Measurements from ENCODE around the gene GPHN.

GPHN gene

GRCh38 chr14:66955159-66955558 is 447.2 kb downstream of the GPHN start:
- no peak for DNase-seq (ENCODE audit: low spot score in 2 of 2)
- Histone ChIP-seq H3K4me3 (no peak overlapping the region), H3K9me3 (no peaks in the 10 kb centered on the region), H3K36me3 (replicated peaks) (no peaks in the 10 kb centered on the region), H3K27me3 (ENCODE audit: low read depth) (no peaks in the 10 kb centered on the region), H3K4me1 (no peaks in the 10 kb centered on the region)
- in situ Hi-C loops (cut with MboI; ENCODE audit: low sequenced_read_pairs), result no loop called here

DNA sequence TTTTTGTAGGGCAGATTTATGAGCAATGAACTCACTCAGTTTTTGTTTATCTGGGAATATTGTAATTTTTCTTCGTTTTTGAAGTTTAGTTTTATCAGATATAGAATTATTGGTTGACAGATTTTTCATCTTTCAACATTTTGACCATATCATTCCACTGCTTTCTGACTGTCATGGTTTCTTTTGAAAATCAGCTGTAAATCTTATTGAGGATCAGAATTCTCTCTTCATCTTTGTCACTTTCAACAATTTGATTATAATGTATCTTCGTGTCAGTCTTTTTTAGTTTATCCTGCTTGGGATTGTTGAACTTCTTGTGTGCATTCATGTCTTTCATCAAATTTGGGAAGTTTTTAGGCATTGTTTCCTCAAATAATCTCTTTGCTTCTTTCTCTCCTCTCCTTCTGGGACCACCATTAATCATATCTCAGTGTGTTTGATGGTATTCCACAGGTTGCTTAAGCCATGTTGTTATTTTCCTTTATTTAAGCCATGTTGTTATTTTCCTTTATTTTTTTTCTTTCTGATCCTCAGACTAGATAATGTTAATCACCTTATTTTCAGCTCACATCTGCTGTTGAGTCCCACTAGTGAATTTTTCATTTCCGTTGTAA is 451.6 kb downstream of the GPHN start:
- Histone ChIP-seq H3K36me3 (replicated peaks) (no peaks in the 10 kb centered on the region), H3K4me1 (no peaks in the 10 kb centered on the region), H3K9me3 (no peaks in the 10 kb centered on the region), H3K27me3 (ENCODE audit: low read depth) (no peaks in the 10 kb centered on the region), H3K4me3 (no peak overlapping the region)
- DNase-seq (ENCODE audit: low spot score in 2 of 2), result no peak
- in situ Hi-C loops (cut with MboI; ENCODE audit: low sequenced_read_pairs), result no loop called here

DNA sequence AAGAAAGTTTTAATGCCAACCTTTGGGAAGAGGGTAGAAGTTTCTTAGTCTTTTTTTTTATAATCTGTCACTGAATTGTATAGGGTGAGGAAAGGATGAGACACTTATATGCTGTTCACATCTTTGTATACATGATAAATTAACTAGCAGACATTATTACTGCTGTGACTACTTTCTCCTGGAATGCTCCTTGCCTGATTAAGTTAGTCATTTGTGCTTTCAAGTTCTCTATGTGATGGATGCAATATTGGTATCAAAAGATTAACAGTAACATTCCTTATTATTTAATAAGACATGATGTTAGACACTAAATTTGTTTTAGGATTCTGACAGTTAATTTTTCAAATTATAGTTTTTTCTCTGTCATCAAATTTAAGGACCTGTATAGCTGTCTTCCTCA is 457.9 kb downstream of the GPHN start:
- no peak for DNase-seq (ENCODE audit: low spot score in 2 of 2)

GRCh38 chr14:66972469-66972868 is 464.5 kb downstream of the GPHN start:
- in situ Hi-C loops (cut with MboI; ENCODE audit: low sequenced_read_pairs), result no loop called here
- Histone ChIP-seq H3K36me3 (replicated peaks) (no peaks in the 10 kb centered on the region), H3K9me3 (no peaks in the 10 kb centered on the region)

More for the DNA sequence above, 457.9 kb downstream of the GPHN start:
- Histone ChIP-seq H3K4me1 (no peaks in the 10 kb centered on the region), H3K4me3 (no peak overlapping the region), H3K36me3 (replicated peaks) (no peaks in the 10 kb centered on the region), H3K9me3 (no peaks in the 10 kb centered on the region), H3K27me3 (ENCODE audit: low read depth) (no peaks in the 10 kb centered on the region)
- in situ Hi-C loops (cut with MboI; ENCODE audit: low sequenced_read_pairs), result no loop called here

DNA sequence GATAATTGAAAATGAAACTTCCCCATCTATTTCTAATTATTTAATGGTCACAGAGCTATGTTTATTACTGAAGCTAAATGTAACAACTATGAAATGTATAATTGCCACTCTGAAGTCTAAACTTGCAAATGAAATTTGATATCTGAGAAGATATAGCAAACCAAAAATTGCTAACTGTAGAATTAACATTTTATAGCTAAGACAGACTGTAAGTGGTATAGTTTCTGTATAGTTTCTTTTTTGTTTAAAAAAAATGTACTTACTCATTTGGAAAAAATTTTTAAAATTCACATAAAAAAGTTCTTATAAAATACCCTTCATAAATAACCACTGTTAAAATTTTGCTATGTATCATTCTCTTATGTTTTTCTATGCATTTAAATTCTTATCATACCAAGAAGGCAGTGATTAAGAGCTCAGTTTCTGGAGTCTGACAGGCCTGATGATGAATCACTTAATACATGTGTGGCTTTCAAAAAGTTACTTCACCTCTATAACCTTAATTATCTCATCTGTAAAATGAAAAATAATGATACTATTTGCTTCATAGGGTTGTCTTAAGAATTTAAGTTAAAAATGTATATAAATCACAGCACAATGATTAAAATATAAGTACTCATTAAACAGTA is 466.6 kb downstream of the GPHN start:
- H3K9me3 ChIP-seq, result no peaks in the 10 kb centered on the region
- H3K27me3 ChIP-seq (ENCODE audit: low read depth), result no peaks in the 10 kb centered on the region
- in situ Hi-C loops (cut with MboI; ENCODE audit: low sequenced_read_pairs), result no loop called here
- no peak for DNase-seq (ENCODE audit: low spot score in 2 of 2)
- H3K4me1 ChIP-seq, result no peaks in the 10 kb centered on the region
- H3K4me3 ChIP-seq, result no peak overlapping the region
- H3K36me3 ChIP-seq (replicated peaks), result no peaks in the 10 kb centered on the region

More at GRCh38 chr14:66972469-66972868, 464.5 kb downstream of the GPHN start:
- H3K27me3 ChIP-seq (ENCODE audit: low read depth), result no peaks in the 10 kb centered on the region
- no peak overlapping the region for H3K4me3 ChIP-seq
- DNase-seq (ENCODE audit: low spot score in 2 of 2), result no peak
- H3K4me1 ChIP-seq, result no peaks in the 10 kb centered on the region

DNA sequence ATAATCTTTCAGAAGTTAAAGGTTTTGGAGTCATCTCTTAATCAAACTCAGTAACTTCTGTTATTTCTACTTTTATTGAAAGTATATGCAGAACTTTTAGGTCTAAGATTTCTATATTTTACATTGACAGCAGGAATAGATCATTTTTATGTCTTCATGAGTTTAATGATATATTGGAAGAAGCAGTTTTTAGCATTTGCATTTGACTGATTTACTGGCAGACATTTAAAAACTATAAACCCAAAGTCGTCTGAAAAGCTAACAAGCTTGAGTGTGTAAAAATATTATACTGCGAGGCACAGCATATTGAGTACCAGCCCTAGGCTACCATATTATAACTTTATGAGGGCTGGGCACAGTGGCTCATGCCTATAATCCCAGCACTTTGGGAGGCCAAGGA is 467.3 kb downstream of the GPHN start:
- Histone ChIP-seq H3K4me3 (no peak overlapping the region), H3K9me3 (no peaks in the 10 kb centered on the region), H3K4me1 (no peaks in the 10 kb centered on the region), H3K27me3 (ENCODE audit: low read depth) (no peaks in the 10 kb centered on the region), H3K36me3 (replicated peaks) (no peaks in the 10 kb centered on the region)
- in situ Hi-C loops (cut with MboI; ENCODE audit: low sequenced_read_pairs), result no loop called here
- no peak for DNase-seq (ENCODE audit: low spot score in 2 of 2)

GRCh38 chr14:66979101-66979974 is 471.4 kb downstream of the GPHN start:
- H3K4me1 ChIP-seq, result no peaks in the 10 kb centered on the region
- no peaks in the 10 kb centered on the region for H3K36me3 ChIP-seq (replicated peaks)
- H3K27me3 ChIP-seq (ENCODE audit: low read depth), result no peaks in the 10 kb centered on the region
- no peak for DNase-seq (ENCODE audit: low spot score in 2 of 2)
- H3K9me3 ChIP-seq, result no peaks in the 10 kb centered on the region
- no peak overlapping the region for H3K4me3 ChIP-seq
- in situ Hi-C loops (cut with MboI; ENCODE audit: low sequenced_read_pairs), result no loop called here

GRCh38 chr14:66982247-66982646 is 474.3 kb downstream of the GPHN start:
- no peaks in the 10 kb centered on the region for H3K27me3 ChIP-seq (ENCODE audit: low read depth)

DNA sequence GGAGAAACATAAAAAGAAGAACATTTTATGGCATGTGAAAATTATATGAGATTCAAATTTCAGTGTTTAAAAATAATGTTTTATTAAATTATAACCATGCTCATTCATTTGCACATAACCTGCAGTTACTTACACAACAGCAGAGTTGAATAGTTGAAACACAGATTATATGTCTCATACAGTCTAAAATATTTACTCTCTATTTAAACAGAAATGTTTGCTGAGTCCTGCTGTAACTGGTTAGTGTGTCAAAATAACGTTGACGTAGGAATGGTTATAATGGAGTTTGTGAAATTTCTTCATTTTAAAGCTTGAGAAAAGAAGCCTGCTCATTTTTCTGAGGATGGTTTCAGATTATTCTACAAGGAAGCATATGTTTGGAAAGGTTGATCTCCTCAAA is 484.8 kb downstream of the GPHN start:
- in situ Hi-C loops (cut with MboI; ENCODE audit: low sequenced_read_pairs), result no loop called here
- no peak overlapping the region for H3K4me3 ChIP-seq
- H3K4me1 ChIP-seq, result no peaks in the 10 kb centered on the region
- H3K9me3 ChIP-seq, result no peaks in the 10 kb centered on the region
- DNase-seq (ENCODE audit: low spot score in 2 of 2), result no peak
- H3K27me3 ChIP-seq (ENCODE audit: low read depth), result no peaks in the 10 kb centered on the region
- no peaks in the 10 kb centered on the region; the same call in 1 of the 2 replicates for H3K36me3 ChIP-seq (replicated peaks)

More at GRCh38 chr14:66982247-66982646, 474.3 kb downstream of the GPHN start:
- no peak for DNase-seq (ENCODE audit: low spot score in 2 of 2)
- Histone ChIP-seq H3K4me3 (no peak overlapping the region), H3K36me3 (replicated peaks) (no peaks in the 10 kb centered on the region), H3K9me3 (no peaks in the 10 kb centered on the region), H3K4me1 (no peaks in the 10 kb centered on the region)
- in situ Hi-C loops (cut with MboI; ENCODE audit: low sequenced_read_pairs), result no loop called here

DNA sequence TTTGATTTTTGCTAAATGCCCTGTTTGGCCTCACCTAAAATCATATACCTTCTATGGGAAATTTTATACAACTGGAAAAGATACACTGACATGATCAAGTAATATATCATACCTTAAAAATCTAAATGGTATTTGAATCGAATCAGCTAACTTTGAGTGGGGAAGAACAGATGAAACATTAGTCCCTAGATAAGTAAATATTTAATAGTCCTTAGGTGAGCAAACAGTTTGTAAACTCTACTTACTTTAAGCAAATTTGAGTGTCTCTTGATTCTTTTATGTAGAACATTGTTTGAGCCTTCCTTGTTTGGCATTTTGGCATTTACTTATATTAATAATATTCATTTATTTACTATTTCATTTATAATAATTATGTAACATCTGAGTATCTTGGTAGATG is 485.6 kb downstream of the GPHN start:
- no peaks in the 10 kb centered on the region for H3K4me1 ChIP-seq
- in situ Hi-C loops (cut with MboI; ENCODE audit: low sequenced_read_pairs), result no loop called here
- H3K27me3 ChIP-seq (ENCODE audit: low read depth), result no peaks in the 10 kb centered on the region
- H3K9me3 ChIP-seq, result no peaks in the 10 kb centered on the region
- H3K36me3 ChIP-seq (replicated peaks), result no peaks in the 10 kb centered on the region; the same call in 1 of the 2 replicates
- no peak overlapping the region for H3K4me3 ChIP-seq
- DNase-seq (ENCODE audit: low spot score in 2 of 2), result no peak

GRCh38 chr14:66998013-66998412 is 490.1 kb downstream of the GPHN start:
- H3K27me3 ChIP-seq (ENCODE audit: low read depth), result no peaks in the 10 kb centered on the region
- no peaks in the 10 kb centered on the region; the same call in 1 of the 2 replicates for H3K36me3 ChIP-seq (replicated peaks)
- no peak for DNase-seq (ENCODE audit: low spot score in 2 of 2)
- in situ Hi-C loops (cut with MboI; ENCODE audit: low sequenced_read_pairs), result no loop called here
- no peaks in the 10 kb centered on the region for H3K4me1 ChIP-seq
- no peak overlapping the region for H3K4me3 ChIP-seq
- H3K9me3 ChIP-seq, result no peaks in the 10 kb centered on the region

DNA sequence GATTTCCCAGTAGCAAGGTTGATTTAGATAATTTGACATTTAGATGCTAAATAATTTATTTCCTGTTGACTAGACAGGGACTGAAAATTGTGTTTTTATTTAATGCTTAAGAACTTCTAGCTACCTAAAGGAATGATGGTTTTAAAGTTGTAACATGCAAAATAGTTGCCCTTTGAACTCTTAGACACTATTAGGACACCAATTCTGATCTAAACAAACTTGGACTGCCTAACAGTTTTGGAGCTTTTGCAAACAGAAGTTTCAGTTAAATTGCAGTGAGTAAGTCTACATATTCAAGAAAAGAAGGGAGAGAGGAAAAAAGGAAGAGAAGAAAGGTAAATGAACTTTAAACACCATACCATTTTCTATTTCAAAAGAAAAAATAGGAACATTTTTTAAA is 492.0 kb downstream of the GPHN start:
- H3K27me3 ChIP-seq (ENCODE audit: low read depth), result no peaks in the 10 kb centered on the region
- in situ Hi-C loops (cut with MboI; ENCODE audit: low sequenced_read_pairs), result no loop called here
- no peaks in the 10 kb centered on the region for H3K9me3 ChIP-seq
- no peaks in the 10 kb centered on the region for H3K4me1 ChIP-seq
- no peak for DNase-seq (ENCODE audit: low spot score in 2 of 2)
- H3K4me3 ChIP-seq, result no peak overlapping the region
- no peaks in the 10 kb centered on the region; the same call in 1 of the 2 replicates for H3K36me3 ChIP-seq (replicated peaks)

- no peak for DNase-seq (ENCODE audit: low spot score in 2 of 2)
- no peaks in the 10 kb centered on the region for H3K4me1 ChIP-seq
- H3K9me3 ChIP-seq, result no peaks in the 10 kb centered on the region
- H3K36me3 ChIP-seq (replicated peaks), result no peaks in the 10 kb centered on the region
- in situ Hi-C loops (cut with MboI; ENCODE audit: low sequenced_read_pairs), result no loop called here
- H3K27me3 ChIP-seq (ENCODE audit: low read depth), result no peaks in the 10 kb centered on the region
- H3K4me3 ChIP-seq, result no peak overlapping the region
Measured at GRCh38 chr14:67002994-67003753, 495.2 kb downstream of the GPHN start.
